Endothelial cell of umbilical vein (primary cell): Measurements from ENCODE around the gene UGT1A9. TPM values are rescaled to one million over a fixed set of nuclear protein-coding genes. Genes with fewer than 3 reads are reported as not detected.

Source experiments
- BruUV-seq: library from RNA; stranded (reverse); fragments of 400-500 nt; replicated peaks from 2 replicates; lab custom pipeline; 2021; lab: Mats Ljungman, UMichigan
- CTCF ChIA-PET: fragments of 300-600, 350-600 bp; sonication (Branson Sonifier 250); formaldehyde crosslinking; loops from one replicate; lab custom pipeline; 2021; ENCODE audit warnings: antibody characterized with exemption, inconsistent platforms; lab: Charles Lee
- POLR2A ChIA-PET: fragments of 300-600, 350-600 bp; sonication (Branson Sonifier 250); formaldehyde crosslinking; loops from one replicate; lab custom pipeline; 2021; ENCODE audit warnings: antibody characterized with exemption, inconsistent platforms; lab: Charles Lee
- DNase-seq: peaks from one replicate; pipeline ENCODE4 v3.0.0-alpha.2; 2011; ENCODE audit warnings: low read depth, low spot score
- FAIRE-seq: peaks from 2 replicates; lab custom pipeline; 2011; peaks lifted over from hg19 to GRCh38; lab: Jason Lieb, UNC
- H2AFZ ChIP-seq: 2 replicates; pipeline ENCODE4 v1.6.0; 2012; ENCODE audit warnings: low read depth, low read length, control low read depth, inconsistent platforms
- H3K27ac ChIP-seq: 2 replicates; pipeline ENCODE4 v1.5.1; 2011; ENCODE audit warnings: low read depth, mild to moderate bottlenecking, control low read depth, low read length, moderate library complexity; ENCODE audit not compliant: insufficient read depth
- H3K27me3 ChIP-seq, 2 experiments: 2 replicates each; pipeline versions ENCODE4 v1.6.0 to v1.6.1; 2011; ENCODE audit warnings: low read length in 2 of 2, mixed read lengths in 1 of 2; ENCODE audit not compliant: control insufficient read depth in 2 of 2, insufficient read depth in 2 of 2
- H3K36me3 ChIP-seq, 2 experiments: 2 replicates in 1 of 2; 3 replicates in 1 of 2; pipeline ENCODE4 v1.5.1; 2011; ENCODE audit warnings: low read length in 2 of 2, mild to moderate bottlenecking in 1 of 2, moderate library complexity in 1 of 2; ENCODE audit not compliant: control insufficient read depth in 2 of 2, insufficient read depth in 2 of 2; ENCODE audit errors: extremely low read depth in 1 of 2
- H3K4me1 ChIP-seq: 3 replicates; pipeline ENCODE4 v1.5.1; 2011; ENCODE audit warnings: mild to moderate bottlenecking, low read length; ENCODE audit not compliant: control insufficient read depth, insufficient read depth; ENCODE audit errors: extremely low read depth
- H3K4me2 ChIP-seq: 2 replicates; pipeline ENCODE4 v1.6.1; 2011; ENCODE audit warnings: low read length, control low read depth, mixed read lengths; ENCODE audit not compliant: insufficient read depth
- H3K4me3 ChIP-seq, 3 experiments: fragments of 200-600 bp in 1 of 3; sonication (generic), shearing (Covaris generic) in 1 of 3; replicated peaks in 1 of 3; 2 replicates each; pipeline ENCODE4 v1.5.1; 2011 to 2016; ENCODE audit warnings: control low read depth in 3 of 3, low read length in 3 of 3, mild to moderate bottlenecking in 2 of 3, inconsistent platforms in 1 of 3, low read depth in 1 of 3, moderate library complexity in 1 of 3; ENCODE audit not compliant: insufficient read depth in 1 of 3
- H3K79me2 ChIP-seq: 2 replicates; pipeline ENCODE4 v1.6.0; 2012; ENCODE audit warnings: low read length, inconsistent platforms; ENCODE audit not compliant: control insufficient read depth, insufficient read depth
- H3K9ac ChIP-seq: replicated peaks from 2 replicates; pipeline ENCODE3; 2011; ENCODE audit warnings: low read length, control low read depth; ENCODE audit not compliant: insufficient read depth; ENCODE audit errors: extremely low read depth
- H3K9me1 ChIP-seq: replicated peaks from 3 replicates; pipeline ENCODE4 v1.6.0; 2011; ENCODE audit warnings: mild to moderate bottlenecking, low read length; ENCODE audit not compliant: control insufficient read depth, insufficient read depth; ENCODE audit errors: extremely low read depth
- H3K9me3 ChIP-seq: replicated peaks from 2 replicates; pipeline ENCODE4 v1.5.1; 2012; ENCODE audit warnings: low read length, inconsistent platforms; ENCODE audit not compliant: control insufficient read depth, insufficient read depth
- H4K20me1 ChIP-seq: replicated peaks from 2 replicates; pipeline ENCODE3; 2011; ENCODE audit warnings: mild to moderate bottlenecking, low read length; ENCODE audit not compliant: control insufficient read depth, insufficient read depth; ENCODE audit errors: extremely low read depth
- EZH2 ChIP-seq: IDR thresholded peaks from 2 replicates; pipeline ENCODE4 v1.6.1; 2012; ENCODE audit warnings: borderline replicate concordance, low read depth, mild to moderate bottlenecking, moderate library complexity, low read length, inconsistent platforms; ENCODE audit not compliant: severe bottlenecking
- FOS ChIP-seq: IDR thresholded peaks from 2 replicates; pipeline ENCODE4 v1.6.1; 2011; ENCODE audit warnings: mild to moderate bottlenecking, low read length, moderate library complexity, borderline replicate concordance; ENCODE audit not compliant: insufficient read depth
- GATA2 ChIP-seq: IDR thresholded peaks from 2 replicates; pipeline ENCODE4 v1.7.0; 2011; ENCODE audit warnings: low read depth, mild to moderate bottlenecking, moderate library complexity, mixed read lengths, low read length; ENCODE audit not compliant: insufficient read length, insufficient read depth
- JUN ChIP-seq: IDR thresholded peaks from 2 replicates; pipeline ENCODE4 v1.6.1; 2011; ENCODE audit warnings: borderline replicate concordance, low read depth; ENCODE audit not compliant: insufficient read length, insufficient read depth
- MYC ChIP-seq: IDR thresholded peaks from one replicate; pipeline ENCODE4 v1.6.1; 2011; ENCODE audit warnings: mild to moderate bottlenecking, low read depth, low read length
- POLR2A ChIP-seq: IDR thresholded peaks from 2 replicates; pipeline ENCODE4 v1.6.1; 2012; ENCODE audit warnings: low read depth, mild to moderate bottlenecking, control low read depth, low read length
- POLR2AphosphoS5 ChIP-seq: IDR thresholded peaks from 2 replicates; pipeline ENCODE4 v1.6.1; 2012; ENCODE audit warnings: low read depth, mild to moderate bottlenecking, control low read depth, low read length, moderate library complexity; ENCODE audit not compliant: insufficient read depth
- dilution Hi-C: fragments of 300-500 bp; cut with MboI; formaldehyde crosslinking; loops from one replicate; pipeline ENCODE4 v1.15.0; 2019; ENCODE audit warnings: low sequenced_read_pairs; ENCODE audit not compliant: extremely low pct_ligation_motif_present
- intact Hi-C: fragments of 100-400 bp; cut with micrococcal nuclease; formaldehyde crosslinking; loops from one replicate; pipeline ENCODE4 v1.10.0; 2022
- polyA plus RNA-seq, 4 experiments: library from polyadenylated mRNA; depleted of rRNA in 3 of 4; stranded (reverse) in 3 of 4; unstranded in 1 of 4; fragments of >200 nt; gene quantifications; 2 replicates each; pipeline versions ENCODE4 v1.2.1 to v1.2.3, GENCODE V29; 2011 to 2012; ENCODE audit warnings: missing spikeins in 1 of 4
- total RNA-seq: library from RNA; stranded (reverse); gene quantifications from 2 replicates; pipeline ENCODE4 v1.2.3, GENCODE V29; 2021
- TF ChIP-seq, protein P1 (sequence below): IDR thresholded peaks from 2 replicates; pipeline ENCODE4 v1.6.1; 2011; ENCODE audit not compliant: insufficient read depth, insufficient read length
- TF ChIP-seq, protein P2 (sequence below), 2 donors: IDR thresholded peaks; 1 replicate in 1 of 2; 2 replicates in 1 of 2; pipeline ENCODE4 v1.5.1; 2011; ENCODE audit warnings: low read length in 2 of 2, mild to moderate bottlenecking in 2 of 2, moderate library complexity in 2 of 2, control low read depth in 1 of 2, inconsistent platforms in 1 of 2, low read depth in 1 of 2; ENCODE audit not compliant: insufficient read depth in 1 of 2; ENCODE audit errors: extremely low read depth in 1 of 2

Gene UGT1A9
- total and polyA plus RNA-seq, 2 donors (not counting 3 experiments of a cell fraction or from before 2014, with no cell fraction given), result not detected

DNA sequence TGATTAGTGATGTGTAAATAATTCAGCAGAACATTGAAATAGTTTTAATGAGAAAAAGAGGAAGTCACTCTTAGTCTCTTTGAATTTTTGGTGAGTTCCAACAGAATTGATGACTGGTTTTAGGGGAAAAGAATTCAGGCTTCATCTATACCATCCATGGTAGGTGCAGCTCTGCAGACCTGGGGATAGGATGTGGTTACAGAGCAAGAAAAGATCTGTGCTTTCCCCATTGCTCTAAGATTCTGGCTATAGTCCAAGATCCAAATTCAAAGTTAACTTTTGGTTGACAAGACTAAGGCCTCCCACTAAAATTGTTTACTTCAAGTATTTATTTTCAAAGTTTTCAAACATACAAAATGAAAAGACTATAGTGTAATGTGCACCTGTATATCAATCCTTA, 31.8 kb upstream of the UGT1A9 start:
- no peak for TF ChIP-seq JUN
- no peak for TF ChIP-seq POLR2AphosphoS5
- TF ChIP-seq POLR2A, result no peak
- no peak for TF ChIP-seq GATA2
- no peak for TF ChIP-seq FOS
- TF ChIP-seq, protein P1, sequence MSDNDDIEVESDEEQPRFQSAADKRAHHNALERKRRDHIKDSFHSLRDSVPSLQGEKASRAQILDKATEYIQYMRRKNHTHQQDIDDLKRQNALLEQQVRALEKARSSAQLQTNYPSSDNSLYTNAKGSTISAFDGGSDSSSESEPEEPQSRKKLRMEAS, result no peak
- TF ChIP-seq EZH2, result no peak
- TF ChIP-seq, protein P2, sequence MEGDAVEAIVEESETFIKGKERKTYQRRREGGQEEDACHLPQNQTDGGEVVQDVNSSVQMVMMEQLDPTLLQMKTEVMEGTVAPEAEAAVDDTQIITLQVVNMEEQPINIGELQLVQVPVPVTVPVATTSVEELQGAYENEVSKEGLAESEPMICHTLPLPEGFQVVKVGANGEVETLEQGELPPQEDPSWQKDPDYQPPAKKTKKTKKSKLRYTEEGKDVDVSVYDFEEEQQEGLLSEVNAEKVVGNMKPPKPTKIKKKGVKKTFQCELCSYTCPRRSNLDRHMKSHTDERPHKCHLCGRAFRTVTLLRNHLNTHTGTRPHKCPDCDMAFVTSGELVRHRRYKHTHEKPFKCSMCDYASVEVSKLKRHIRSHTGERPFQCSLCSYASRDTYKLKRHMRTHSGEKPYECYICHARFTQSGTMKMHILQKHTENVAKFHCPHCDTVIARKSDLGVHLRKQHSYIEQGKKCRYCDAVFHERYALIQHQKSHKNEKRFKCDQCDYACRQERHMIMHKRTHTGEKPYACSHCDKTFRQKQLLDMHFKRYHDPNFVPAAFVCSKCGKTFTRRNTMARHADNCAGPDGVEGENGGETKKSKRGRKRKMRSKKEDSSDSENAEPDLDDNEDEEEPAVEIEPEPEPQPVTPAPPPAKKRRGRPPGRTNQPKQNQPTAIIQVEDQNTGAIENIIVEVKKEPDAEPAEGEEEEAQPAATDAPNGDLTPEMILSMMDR (IDR thresholded peaks at IDR 0.05; ENCODE audit: extremely low read depth in 1 of 2, insufficient read depth in 1 of 2, low read depth in 1 of 2, low read length in 2 of 2), result no peak
- TF ChIP-seq MYC, result no peak

More for the DNA sequence above, 31.8 kb upstream of the UGT1A9 start:
- no peak for FAIRE-seq
- BruUV-seq, result no TSS peak
- Histone ChIP-seq H3K36me3 (no peaks in the 10 kb centered on the region), H3K9me1 (no peaks in the 10 kb centered on the region), H3K9ac (no peak overlapping the region), H4K20me1 (no peaks in the 10 kb centered on the region), H3K4me3 (no peak overlapping the region), H3K4me2 (no peak overlapping the region), H3K9me3 (no peaks in the 10 kb centered on the region), H3K79me2 (no peaks in the 10 kb centered on the region), H2AFZ (no peak overlapping the region), H3K27ac (no peak overlapping the region), H3K27me3 (peaks cover 0 to 2% of the 10 kb centered on the region in 2 experiments), H3K4me1 (no peaks in the 10 kb centered on the region)
- dilution Hi-C loops, result no loop called here
- CTCF ChIA-PET, result no interaction called here
- POLR2A ChIA-PET, result no interaction called here
- DNase-seq, result no peak
- intact Hi-C loops, result no loop called here
